ENCODE data around the gene HNMT. TPM values are rescaled to one million over a fixed set of nuclear protein-coding genes. Genes with fewer than 3 reads are reported as not detected.

The HNMT gene
- total RNA-seq, 1 experiment from 2014 or later, result 3.1 TPM

DNA sequence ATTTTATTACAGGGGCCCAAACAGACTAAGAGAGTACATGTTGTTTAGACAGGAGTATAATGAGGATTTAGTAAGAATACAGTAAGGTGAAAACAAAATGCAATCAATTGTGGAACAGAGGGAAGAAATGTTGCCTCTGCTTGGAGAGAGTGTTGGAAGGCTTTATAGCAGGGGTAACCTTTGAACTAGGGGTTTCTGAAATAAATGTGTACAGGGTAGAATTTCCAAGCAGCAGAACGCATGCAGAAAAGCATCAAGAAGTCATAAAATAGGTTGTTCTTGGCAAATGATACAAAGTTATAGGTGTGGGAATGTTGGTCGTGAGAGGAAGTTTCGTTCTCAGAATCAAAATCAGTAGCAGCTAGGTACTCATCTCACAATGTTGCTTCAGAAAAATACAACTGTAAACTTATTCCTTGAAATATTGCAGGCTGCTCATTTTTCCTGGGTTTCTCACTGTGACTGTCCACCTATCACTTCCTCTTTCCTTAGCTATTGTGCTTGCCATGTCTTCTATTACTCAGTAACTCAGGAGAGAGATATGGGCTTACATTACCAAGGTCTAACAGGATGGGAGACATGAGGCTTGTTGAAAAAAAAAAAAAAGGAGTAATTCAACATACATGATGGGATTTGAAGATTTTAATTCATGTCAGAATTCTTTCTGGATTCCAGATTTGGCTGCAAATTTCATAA, 17.1 kb upstream of the HNMT start (continued):
- TF ChIP-seq EMX1 (CRISPR knock-in tag; IDR thresholded peaks at IDR 0.05), result no peak
- no peak for TF ChIP-seq FOXP1 (CRISPR knock-in tag; IDR thresholded peaks at IDR 0.05; ENCODE audit: borderline replicate concordance)

DNA sequence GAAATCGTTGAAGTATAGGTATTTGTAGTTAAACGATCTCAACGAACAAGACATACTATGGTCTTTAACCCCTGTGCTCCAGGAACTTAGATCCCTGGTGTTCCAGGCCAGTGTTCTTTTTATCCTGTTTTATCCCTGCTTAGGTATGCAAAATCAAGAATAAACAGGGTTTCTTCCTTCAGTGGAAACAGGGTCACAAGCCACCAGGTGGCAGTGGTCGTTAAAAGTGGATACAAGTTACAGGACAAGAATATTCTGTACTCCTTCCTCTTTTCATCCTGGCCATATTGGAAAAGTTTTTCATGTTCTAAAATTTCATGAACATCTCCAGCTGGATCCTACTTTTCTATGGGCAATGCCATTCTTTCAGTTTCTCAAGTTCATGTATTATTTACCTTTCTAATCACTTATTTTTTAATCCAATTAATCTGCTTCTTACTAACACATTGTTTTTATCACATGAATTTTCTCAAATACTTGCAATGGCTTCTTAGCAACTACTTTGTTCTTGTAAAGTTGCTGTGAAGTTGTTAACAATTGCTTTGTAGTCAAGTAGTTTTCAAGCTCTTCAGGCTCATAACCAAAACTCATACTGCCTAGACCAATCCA, 16.4 kb upstream of the HNMT start:
- H3K27me3 Mint-ChIP-seq (ENCODE audit: low read depth), result peaks cover 23% of the 10 kb centered on the region
- H3K36me3 Mint-ChIP-seq, result no peaks in the 10 kb centered on the region
- ATAC-seq, result peak; percentile 76
- peaks cover 6% of the 10 kb centered on the region for H3K9me3 Mint-ChIP-seq
- ChIA-PET CTCF (no interaction called here), POLR2A (no interaction called here)
- DNase-seq (ENCODE audit: low spot score), result peak; percentile 67
- peaks cover 10% of the 10 kb centered on the region for H3K4me1 Mint-ChIP-seq
- H3K4me3 Mint-ChIP-seq, result no peak overlapping the region
- no peak overlapping the region for H3K27ac Mint-ChIP-seq
- TF ChIP-seq IRF2 (CRISPR knock-in tag; IDR thresholded peaks at IDR 0.05; ENCODE audit: borderline replicate concordance, low read depth) (no peak), CBFB (CRISPR knock-in tag; IDR thresholded peaks at IDR 0.05; ENCODE audit: low read depth) (no peak), MYBL2 (CRISPR knock-in tag; IDR thresholded peaks at IDR 0.05) (no peak), ZNF219 (CRISPR knock-in tag; IDR thresholded peaks at IDR 0.05; ENCODE audit: borderline replicate concordance) (no peak), TEAD4 (CRISPR knock-in tag; IDR thresholded peaks at IDR 0.05) (no peak), SP1 (CRISPR knock-in tag; conservative IDR thresholded peaks at IDR 0.05) (no peak), FOXK1 (CRISPR knock-in tag; IDR thresholded peaks at IDR 0.05) (no peak), CDX4 (CRISPR knock-in tag; IDR thresholded peaks at IDR 0.05; ENCODE audit: borderline replicate concordance) (no peak), ZNF281 (CRISPR knock-in tag; IDR thresholded peaks at IDR 0.05) (no peak), CREM (CRISPR knock-in tag; IDR thresholded peaks at IDR 0.05) (no peak), RELA (CRISPR knock-in tag; IDR thresholded peaks at IDR 0.05; ENCODE audit: borderline replicate concordance) (no peak), MAX (CRISPR knock-in tag; IDR thresholded peaks at IDR 0.05) (no peak), OVOL2 (CRISPR knock-in tag; IDR thresholded peaks at IDR 0.05; ENCODE audit: borderline replicate concordance) (no peak), RORB (CRISPR knock-in tag; IDR thresholded peaks at IDR 0.05) (no peak)
- TF ChIP-seq, protein P1, sequence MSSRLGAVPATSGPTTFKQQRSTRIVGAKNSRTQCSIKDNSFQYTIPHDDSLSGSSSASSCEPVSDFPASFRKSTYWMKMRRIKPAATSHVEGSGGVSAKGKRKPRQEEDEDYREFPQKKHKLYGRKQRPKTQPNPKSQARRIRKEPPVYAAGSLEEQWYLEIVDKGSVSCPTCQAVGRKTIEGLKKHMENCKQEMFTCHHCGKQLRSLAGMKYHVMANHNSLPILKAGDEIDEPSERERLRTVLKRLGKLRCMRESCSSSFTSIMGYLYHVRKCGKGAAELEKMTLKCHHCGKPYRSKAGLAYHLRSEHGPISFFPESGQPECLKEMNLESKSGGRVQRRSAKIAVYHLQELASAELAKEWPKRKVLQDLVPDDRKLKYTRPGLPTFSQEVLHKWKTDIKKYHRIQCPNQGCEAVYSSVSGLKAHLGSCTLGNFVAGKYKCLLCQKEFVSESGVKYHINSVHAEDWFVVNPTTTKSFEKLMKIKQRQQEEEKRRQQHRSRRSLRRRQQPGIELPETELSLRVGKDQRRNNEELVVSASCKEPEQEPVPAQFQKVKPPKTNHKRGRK (CRISPR knock-in tag; IDR thresholded peaks at IDR 0.05; ENCODE audit: borderline replicate concordance), result no peak

- ChIA-PET CTCF (no interaction called here), POLR2A (no interaction called here)
- H3K4me1 Mint-ChIP-seq, result peaks cover 13% of the 10 kb centered on the region
- peaks cover 23% of the 10 kb centered on the region for H3K27me3 Mint-ChIP-seq (ENCODE audit: low read depth)
- H3K27ac Mint-ChIP-seq, result no peak overlapping the region
- H3K36me3 Mint-ChIP-seq, result no peaks in the 10 kb centered on the region
- H3K9me3 Mint-ChIP-seq, result peaks cover 6% of the 10 kb centered on the region
- ATAC-seq (no peak), DNase-seq (ENCODE audit: low spot score) (no peak)
- no peak overlapping the region for H3K4me3 Mint-ChIP-seq
- TF ChIP-seq ATF6 (CRISPR knock-in tag; IDR thresholded peaks at IDR 0.05) (no peak), STAT6 (CRISPR knock-in tag; conservative IDR thresholded peaks at IDR 0.05; ENCODE audit: low read depth) (no peak), ESRRA (CRISPR knock-in tag; IDR thresholded peaks at IDR 0.05; ENCODE audit: borderline replicate concordance) (no peak), ZNF138 (CRISPR knock-in tag; conservative IDR thresholded peaks at IDR 0.05) (no peak)
- TF ChIP-seq, protein P2, sequence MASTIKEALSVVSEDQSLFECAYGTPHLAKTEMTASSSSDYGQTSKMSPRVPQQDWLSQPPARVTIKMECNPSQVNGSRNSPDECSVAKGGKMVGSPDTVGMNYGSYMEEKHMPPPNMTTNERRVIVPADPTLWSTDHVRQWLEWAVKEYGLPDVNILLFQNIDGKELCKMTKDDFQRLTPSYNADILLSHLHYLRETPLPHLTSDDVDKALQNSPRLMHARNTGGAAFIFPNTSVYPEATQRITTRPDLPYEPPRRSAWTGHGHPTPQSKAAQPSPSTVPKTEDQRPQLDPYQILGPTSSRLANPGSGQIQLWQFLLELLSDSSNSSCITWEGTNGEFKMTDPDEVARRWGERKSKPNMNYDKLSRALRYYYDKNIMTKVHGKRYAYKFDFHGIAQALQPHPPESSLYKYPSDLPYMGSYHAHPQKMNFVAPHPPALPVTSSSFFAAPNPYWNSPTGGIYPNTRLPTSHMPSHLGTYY (CRISPR knock-in tag; IDR thresholded peaks at IDR 0.05), result no peak
Observed at GRCh38 chr2:137948894-137949293, 15.4 kb upstream of the HNMT start.

All from WTC11 (cell line).